Hepatocyte (in vitro differentiated cells): ENCODE measurements around the gene SLX1B.
"Not testable (repeated sequence)": the region's sequence is repeated elsewhere in the genome, so short reads cannot be mapped to it uniquely, and the experiment has no call there.

Source experiments
- EZH2 ChIP-seq: fragments of 200-600 bp; sonication (generic); IDR thresholded peaks from 2 replicates; pipeline ENCODE4 v1.6.1; 2016; ENCODE audit warnings: antibody characterized with exemption, mild to moderate bottlenecking, borderline replicate concordance
- EZH2phosphoT487 ChIP-seq: fragments of 200-600 bp; sonication (generic); IDR thresholded peaks from one replicate; pipeline ENCODE4 v1.6.1; 2018; ENCODE audit warnings: antibody characterized with exemption, mild to moderate bottlenecking, low read depth, moderate library complexity; ENCODE audit not compliant: unreplicated experiment, severe bottlenecking
- TF ChIP-seq, protein P1 (sequence below): fragments of 200-600 bp; sonication (generic); IDR thresholded peaks from 2 replicates; pipeline ENCODE4 v1.5.1; 2016; ENCODE audit warnings: antibody characterized with exemption, mild to moderate bottlenecking; ENCODE audit not compliant: poor library complexity

DNA sequence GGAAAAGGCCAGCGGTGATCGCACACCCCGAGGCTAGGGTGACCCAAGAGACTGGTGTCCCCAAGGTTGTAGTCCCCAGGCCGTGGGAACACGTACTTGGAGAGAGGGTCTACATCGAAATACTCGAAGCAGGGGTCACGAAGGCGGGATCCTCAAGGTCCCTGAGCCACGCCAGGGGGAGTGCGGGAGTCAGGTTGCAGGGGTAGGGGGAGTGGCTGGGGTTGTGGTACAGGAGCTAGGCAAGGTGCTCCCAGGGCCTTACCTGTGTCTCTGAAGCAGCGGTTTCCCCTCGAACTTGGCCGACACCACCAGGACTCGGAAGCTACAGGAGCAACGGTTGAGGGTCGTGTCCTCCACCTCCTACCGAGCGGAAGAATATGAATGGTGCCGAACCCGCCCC, 579 bp upstream of the SLX1B start:
- TF ChIP-seq, protein P1, sequence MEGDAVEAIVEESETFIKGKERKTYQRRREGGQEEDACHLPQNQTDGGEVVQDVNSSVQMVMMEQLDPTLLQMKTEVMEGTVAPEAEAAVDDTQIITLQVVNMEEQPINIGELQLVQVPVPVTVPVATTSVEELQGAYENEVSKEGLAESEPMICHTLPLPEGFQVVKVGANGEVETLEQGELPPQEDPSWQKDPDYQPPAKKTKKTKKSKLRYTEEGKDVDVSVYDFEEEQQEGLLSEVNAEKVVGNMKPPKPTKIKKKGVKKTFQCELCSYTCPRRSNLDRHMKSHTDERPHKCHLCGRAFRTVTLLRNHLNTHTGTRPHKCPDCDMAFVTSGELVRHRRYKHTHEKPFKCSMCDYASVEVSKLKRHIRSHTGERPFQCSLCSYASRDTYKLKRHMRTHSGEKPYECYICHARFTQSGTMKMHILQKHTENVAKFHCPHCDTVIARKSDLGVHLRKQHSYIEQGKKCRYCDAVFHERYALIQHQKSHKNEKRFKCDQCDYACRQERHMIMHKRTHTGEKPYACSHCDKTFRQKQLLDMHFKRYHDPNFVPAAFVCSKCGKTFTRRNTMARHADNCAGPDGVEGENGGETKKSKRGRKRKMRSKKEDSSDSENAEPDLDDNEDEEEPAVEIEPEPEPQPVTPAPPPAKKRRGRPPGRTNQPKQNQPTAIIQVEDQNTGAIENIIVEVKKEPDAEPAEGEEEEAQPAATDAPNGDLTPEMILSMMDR: not testable (repeated sequence)
- not testable (repeated sequence) for TF ChIP-seq EZH2phosphoT487, EZH2
